ENCODE results near the gene FLAD1.

FLAD1 gene

GRCh38 chr1:155019377-155020245, 36.5 kb downstream of the FLAD1 start:
- DNase-seq = no peak

GRCh38 chr1:155022136-155022926, 39.2 kb downstream of the FLAD1 start:
- DNase-seq = no peak

GRCh38 chr1:155022927-155023236, 39.7 kb downstream of the FLAD1 start:
- DNase-seq = no peak

- no peak for DNase-seq
Observed at GRCh38 chr1:155023627-155024026, 40.5 kb downstream of the FLAD1 start.

- no peak for DNase-seq
Observed at GRCh38 chr1:155024315-155024714, 41.2 kb downstream of the FLAD1 start.

GRCh38 chr1:155026154-155026553, 43.0 kb downstream of the FLAD1 start:
- no peak for DNase-seq

GRCh38 chr1:155026588-155026987, 43.4 kb downstream of the FLAD1 start:
- DNase-seq = no peak

GRCh38 chr1:155029513-155030242, 46.5 kb downstream of the FLAD1 start:
- DNase-seq = no peak

GRCh38 chr1:155030243-155030795, 47.2 kb downstream of the FLAD1 start:
- DNase-seq = no peak

- no peak for DNase-seq
Observed at GRCh38 chr1:155030899-155031298, 47.8 kb downstream of the FLAD1 start.

- DNase-seq = no peak
Observed at GRCh38 chr1:155032886-155033285, 49.7 kb downstream of the FLAD1 start.

- DNase-seq = no peak
Observed at GRCh38 chr1:155033524-155033923, 50.4 kb downstream of the FLAD1 start, which contains the start of the genes DCST1 and DCST2. Gene DCST1, plus strand, starts transcription at chr1:155033824. Its CDS starts 213 bp downstream, at chr1:155034037. Gene DCST2, minus strand, starts transcription at chr1:155033781. Its CDS starts 80 bp downstream, at chr1:155033701.

GRCh38 chr1:155034318-155035208, 51.4 kb downstream of the FLAD1 start:
- DNase-seq = no peak

- DNase-seq = no peak
Observed at GRCh38 chr1:155035936-155036335, 52.8 kb downstream of the FLAD1 start.

- DNase-seq = no peak
Observed at GRCh38 chr1:155037043-155037442, 53.9 kb downstream of the FLAD1 start.

GRCh38 chr1:155037851-155038441, 54.8 kb downstream of the FLAD1 start:
- DNase-seq = no peak

- no peak for DNase-seq
Observed at GRCh38 chr1:155038602-155039307, 55.6 kb downstream of the FLAD1 start.

GRCh38 chr1:155039308-155039669, 56.1 kb downstream of the FLAD1 start:
- no peak for DNase-seq

- no peak for DNase-seq
Observed at GRCh38 chr1:155040358-155041093, 57.4 kb downstream of the FLAD1 start.

Data from NCI-H1417 treated with DMSO at 0.1 percent for 48 hours (cell line).